GM23338 (cell line): ENCODE measurements around the gene ITPR2. TPM values are rescaled to one million over a fixed set of nuclear protein-coding genes. Genes with fewer than 3 reads are reported as not detected.

ENCODE experiments used
- ATAC-seq: fragments of 200-7000 bp; cut with Tn5 transposase; 3 replicates; pipeline ENCODE4 v1.9.1; 2020
- DNase-seq: peaks from one replicate; pipeline ENCODE4 v3.0.0-alpha.2; 2015; ENCODE audit warnings: low spot score
- H2AFZ ChIP-seq: fragments of 200-600 bp; sonication (generic); 2 replicates; pipeline ENCODE4 v1.8.0; 2016; ENCODE audit warnings: antibody characterized with exemption, mild to moderate bottlenecking, moderate library complexity
- H3F3A ChIP-seq: fragments of 200-600 bp; sonication (generic); replicated peaks from 2 replicates; pipeline ENCODE4 v1.8.0; 2017; ENCODE audit warnings: antibody characterized with exemption, mixed run types, low read depth
- H3K27ac ChIP-seq: fragments of 200-600 bp; sonication (generic); 2 replicates; pipeline ENCODE4 v1.6.1; 2016; ENCODE audit warnings: low read depth
- H3K27me3 ChIP-seq: fragments of 200-600 bp; sonication (generic); 2 replicates; pipeline ENCODE4 v1.8.0; 2016; ENCODE audit warnings: mild to moderate bottlenecking, mixed run types, moderate library complexity; ENCODE audit not compliant: insufficient read depth
- H3K36me3 ChIP-seq: fragments of 200-600 bp; sonication (generic); 2 replicates; pipeline ENCODE4 v1.8.0; 2016; ENCODE audit warnings: mild to moderate bottlenecking; ENCODE audit not compliant: insufficient read depth
- H3K4me1 ChIP-seq: fragments of 200-600 bp; sonication (generic); 2 replicates; pipeline ENCODE4 v1.8.0; 2016; ENCODE audit warnings: mild to moderate bottlenecking, moderate library complexity; ENCODE audit not compliant: insufficient read depth
- H3K4me2 ChIP-seq: fragments of 200-600 bp; sonication (generic); 2 replicates; pipeline ENCODE4 v1.7.1; 2017; ENCODE audit warnings: mixed run types
- H3K4me3 ChIP-seq: fragments of 200-600 bp; sonication (generic); 2 replicates; pipeline ENCODE4 v1.6.1; 2016; ENCODE audit warnings: mixed run types
- H3K79me2 ChIP-seq: fragments of 200-600 bp; sonication (generic); replicated peaks from 2 replicates; pipeline ENCODE4 v1.8.0; 2017; ENCODE audit warnings: mild to moderate bottlenecking; ENCODE audit not compliant: insufficient read depth
- H3K9me2 ChIP-seq: fragments of 200-600 bp; sonication (generic); 2 replicates; pipeline ENCODE4 v1.8.0; 2017; ENCODE audit not compliant: insufficient read depth
- H4K20me1 ChIP-seq: fragments of 200-600 bp; sonication (generic); replicated peaks from 2 replicates; pipeline ENCODE4 v1.8.0; 2017; ENCODE audit warnings: mild to moderate bottlenecking; ENCODE audit not compliant: insufficient read depth
- H3K27ac Mint-ChIP-seq: 2 replicates; pipeline ENCODE4 v1.8.0; 2020; ENCODE audit warnings: inconsistent platforms, mild to moderate bottlenecking, moderate library complexity, mixed read lengths
- H3K27me3 Mint-ChIP-seq: 3 replicates; pipeline ENCODE4 v1.8.0; 2022; ENCODE audit warnings: low read depth, mild to moderate bottlenecking, moderate library complexity, mixed read lengths, inconsistent platforms; ENCODE audit not compliant: insufficient read depth, poor library complexity
- H3K36me3 Mint-ChIP-seq: 3 replicates; pipeline ENCODE4 v1.8.0; 2021; ENCODE audit warnings: low read depth, mild to moderate bottlenecking, inconsistent platforms, moderate library complexity, mixed read lengths
- H3K4me1 Mint-ChIP-seq: 3 replicates; pipeline ENCODE4 v1.8.0; 2020; ENCODE audit warnings: mild to moderate bottlenecking, inconsistent platforms, mixed read lengths
- H3K4me3 Mint-ChIP-seq: 3 replicates; pipeline ENCODE4 v1.8.0; 2021; ENCODE audit warnings: moderate library complexity, mild to moderate bottlenecking, inconsistent platforms, mixed read lengths
- H3K9me3 Mint-ChIP-seq: 3 replicates; pipeline ENCODE4 v1.8.0; 2020; ENCODE audit warnings: moderate library complexity, mild to moderate bottlenecking, inconsistent platforms, mixed read lengths
- CREB1 ChIP-seq: fragments of 250-450 bp; sonication (Bioruptor Pico); IDR thresholded peaks from 2 replicates; pipeline ENCODE4 v1.5.0; 2020; ENCODE audit warnings: low read depth, mild to moderate bottlenecking, moderate library complexity
- ETS1 ChIP-seq: IDR thresholded peaks from 2 replicates; pipeline ENCODE4 v1.6.1; 2016; ENCODE audit warnings: antibody characterized with exemption
- JUNB ChIP-seq: IDR thresholded peaks from one replicate; pipeline ENCODE4 v1.6.1; 2016; ENCODE audit warnings: antibody characterized with exemption; ENCODE audit not compliant: unreplicated experiment
- POLR2AphosphoS5 ChIP-seq: IDR thresholded peaks from 2 replicates; pipeline ENCODE4 v1.6.1; 2016; ENCODE audit warnings: antibody characterized with exemption, low read depth
- STAT1 ChIP-seq: IDR thresholded peaks from one replicate; pipeline ENCODE4 v1.6.1; 2016; ENCODE audit warnings: antibody characterized with exemption; ENCODE audit not compliant: unreplicated experiment
- ZNF331 ChIP-seq: fragments of 250-450 bp; sonication (Bioruptor Pico); IDR thresholded peaks from 2 replicates; pipeline ENCODE4 v1.5.0; 2020; ENCODE audit warnings: low read depth, mild to moderate bottlenecking, moderate library complexity
- ZNF462 ChIP-seq: fragments of 250-450 bp; sonication (Bioruptor Pico); IDR thresholded peaks from 2 replicates; pipeline ENCODE4 v1.5.0; 2020; ENCODE audit warnings: mild to moderate bottlenecking, moderate library complexity
- polyA plus RNA-seq: library from polyadenylated mRNA; unstranded; fragments of >200 nt; fragmentation: Nextera tagmentation; extraction: Ambion mirVana; gene quantifications from 2 replicates; pipeline ENCODE4 v1.2.1, GENCODE V29; 2016
- total RNA-seq: library from RNA; depleted of rRNA; stranded (reverse); fragments of >200 nt; shearing (Covaris generic); gene quantifications from 2 replicates; pipeline ENCODE4 v1.2.3, GENCODE V29; 2014
- TF ChIP-seq, protein P1 (sequence below), 2 experiments: fragments of 200-600 bp in 1 of 2; sonication (generic) in 1 of 2; conservative IDR thresholded peaks; 2 replicates each; pipeline versions ENCODE4 v1.5.1 to v1.6.1; 2016 to 2017; ENCODE audit warnings: antibody characterized with exemption in 2 of 2, low read depth in 2 of 2, mild to moderate bottlenecking in 2 of 2, moderate library complexity in 1 of 2

ITPR2 gene
- total and polyA plus RNA-seq, 2 experiments from 2014 or later, result 44.5 to 65.2 TPM

DNA sequence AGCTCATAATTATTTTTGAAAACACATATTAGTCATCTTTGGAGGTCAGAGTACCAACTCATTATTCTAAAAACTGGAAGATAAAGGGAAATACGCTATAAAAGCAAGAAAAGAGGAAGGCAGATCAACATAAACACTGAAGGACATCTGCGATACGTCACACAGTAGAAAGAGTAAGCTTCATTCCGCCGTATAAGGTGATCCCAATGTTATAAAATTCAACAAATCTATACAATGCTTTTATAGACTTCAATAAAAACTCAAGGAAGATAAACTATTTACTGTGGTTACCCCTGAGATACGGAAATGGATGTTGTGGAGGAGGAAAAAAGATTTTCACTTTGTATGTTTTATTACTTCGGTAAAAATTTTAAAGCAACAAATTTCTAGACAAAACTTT is 92.6 kb downstream of the ITPR2 start:
- no peak overlapping the region for H3K4me3 ChIP-seq
- Mint-ChIP-seq H3K9me3 (peaks cover 5% of the 10 kb centered on the region; the same call in 2 of the 3 replicates), H3K36me3 (peaks cover 24% of the 10 kb centered on the region), H3K27me3 (peaks cover 2% of the 10 kb centered on the region), H3K27ac (no peak overlapping the region), H3K4me3 (no peak overlapping the region), H3K4me1 (peaks cover 16% of the 10 kb centered on the region)
- H3K4me2 ChIP-seq, result no peak overlapping the region
- no peaks in the 10 kb centered on the region for H3F3A ChIP-seq
- no peaks in the 10 kb centered on the region; the same call in 1 of the 2 replicates for H3K9me2 ChIP-seq
- no peaks in the 10 kb centered on the region; the same call in 1 of the 2 replicates for H3K36me3 ChIP-seq
- no peak for DNase-seq
- peaks cover 20% of the 10 kb centered on the region for H3K4me1 ChIP-seq
- no peak for ATAC-seq
- H3K27me3 ChIP-seq, result no peaks in the 10 kb centered on the region
- H4K20me1 ChIP-seq, result no peaks in the 10 kb centered on the region
- no peak overlapping the region for H3K27ac ChIP-seq
- TF ChIP-seq ETS1 (no peak), ZNF462 (no peak), JUNB (no peak), STAT1 (no peak), ZNF331 (CRISPR knock-in tag) (no peak), CREB1 (CRISPR knock-in tag) (no peak), POLR2AphosphoS5 (no peak)
- TF ChIP-seq, protein P1, sequence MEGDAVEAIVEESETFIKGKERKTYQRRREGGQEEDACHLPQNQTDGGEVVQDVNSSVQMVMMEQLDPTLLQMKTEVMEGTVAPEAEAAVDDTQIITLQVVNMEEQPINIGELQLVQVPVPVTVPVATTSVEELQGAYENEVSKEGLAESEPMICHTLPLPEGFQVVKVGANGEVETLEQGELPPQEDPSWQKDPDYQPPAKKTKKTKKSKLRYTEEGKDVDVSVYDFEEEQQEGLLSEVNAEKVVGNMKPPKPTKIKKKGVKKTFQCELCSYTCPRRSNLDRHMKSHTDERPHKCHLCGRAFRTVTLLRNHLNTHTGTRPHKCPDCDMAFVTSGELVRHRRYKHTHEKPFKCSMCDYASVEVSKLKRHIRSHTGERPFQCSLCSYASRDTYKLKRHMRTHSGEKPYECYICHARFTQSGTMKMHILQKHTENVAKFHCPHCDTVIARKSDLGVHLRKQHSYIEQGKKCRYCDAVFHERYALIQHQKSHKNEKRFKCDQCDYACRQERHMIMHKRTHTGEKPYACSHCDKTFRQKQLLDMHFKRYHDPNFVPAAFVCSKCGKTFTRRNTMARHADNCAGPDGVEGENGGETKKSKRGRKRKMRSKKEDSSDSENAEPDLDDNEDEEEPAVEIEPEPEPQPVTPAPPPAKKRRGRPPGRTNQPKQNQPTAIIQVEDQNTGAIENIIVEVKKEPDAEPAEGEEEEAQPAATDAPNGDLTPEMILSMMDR (conservative IDR thresholded peaks at IDR 0.05; ENCODE audit: low read depth in 2 of 2), result no peak
- H2AFZ ChIP-seq, result no peak overlapping the region
- peaks cover 61% of the 10 kb centered on the region for H3K79me2 ChIP-seq
